Liver (tissue), 3 donors: ENCODE data around the gene DUSP3.

Experiments
- CTCF ChIP-seq: fragments of 150-350 bp; IDR thresholded peaks from 2 replicates; pipeline ENCODE4 v1.5.1; 2017; ENCODE audit warnings: improper control_type of control experiment, low read depth, low read length; ENCODE audit not compliant: missing input control
- GABPA ChIP-seq, 2 donors: IDR thresholded peaks in 1 of 2; conservative IDR thresholded peaks in 1 of 2; 2 replicates each; pipeline ENCODE4 v1.6.1; 2016; ENCODE audit warnings: antibody characterized with exemption in 2 of 2, mild to moderate bottlenecking in 1 of 2, moderate library complexity in 1 of 2
- JUND ChIP-seq, 2 donors: IDR thresholded peaks; 2 replicates each; pipeline ENCODE4 v1.6.1; 2016; ENCODE audit warnings: antibody characterized with exemption in 2 of 2
- MAX ChIP-seq: IDR thresholded peaks from 2 replicates; pipeline ENCODE4 v1.6.1; 2016; ENCODE audit warnings: antibody characterized with exemption
- RAD21 ChIP-seq, 2 donors: IDR thresholded peaks; 2 replicates each; pipeline ENCODE4 v1.6.1; 2016; ENCODE audit warnings: antibody characterized with exemption in 2 of 2, mild to moderate bottlenecking in 2 of 2
- REST ChIP-seq: IDR thresholded peaks from 2 replicates; pipeline ENCODE4 v1.6.1; 2016; ENCODE audit warnings: antibody characterized with exemption, mild to moderate bottlenecking
- SP1 ChIP-seq: IDR thresholded peaks from 2 replicates; pipeline ENCODE4 v1.6.1; 2018; ENCODE audit warnings: antibody characterized with exemption, mild to moderate bottlenecking
- TAF1 ChIP-seq: conservative IDR thresholded peaks from 2 replicates; pipeline ENCODE4 v1.6.1; 2016; ENCODE audit warnings: antibody characterized with exemption, mild to moderate bottlenecking
- YY1 ChIP-seq: IDR thresholded peaks from 2 replicates; pipeline ENCODE4 v1.6.1; 2016; ENCODE audit warnings: antibody characterized with exemption, mild to moderate bottlenecking
- donor health status: healthy.
- donor health status: healthy.

GRCh38 chr17:43788540-43788939 lies 9.8 kb upstream of the DUSP3 start:
- TF ChIP-seq CTCF (no peak), RAD21 (IDR thresholded peaks at IDR 0.05) (no peak), JUND (IDR thresholded peaks at IDR 0.05) (no peak), TAF1 (no peak), REST (no peak), YY1 (no peak), GABPA (IDR thresholded peaks at IDR 0.05 in 1 of 2, conservative IDR thresholded peaks at IDR 0.05 in 1 of 2) (no peak), MAX (no peak), SP1 (no peak)
